GM13976 (cell line): ENCODE data around the gene C1orf198.

ENCODE experiments used
- DNase-seq: peaks from one replicate; pipeline ENCODE4 v3.0.0; 2012; ENCODE audit warnings: low spot score
- CTCF ChIP-seq: IDR thresholded peaks from 2 replicates; pipeline ENCODE4 v1.5.1; 2012; ENCODE audit warnings: borderline replicate concordance, mild to moderate bottlenecking; ENCODE audit not compliant: insufficient read depth; ENCODE audit errors: extremely low read depth, missing control alignments, control extremely low read depth
- in situ Hi-C: fragments of 300-500 bp; cut with MboI; formaldehyde crosslinking; loops from one replicate; pipeline ENCODE4 v1.12.0; 2022; ENCODE audit warnings: low sequenced_read_pairs, mixed read lengths, inconsistent platforms; ENCODE audit not compliant: unreplicated experiment

C1orf198 gene

DNA sequence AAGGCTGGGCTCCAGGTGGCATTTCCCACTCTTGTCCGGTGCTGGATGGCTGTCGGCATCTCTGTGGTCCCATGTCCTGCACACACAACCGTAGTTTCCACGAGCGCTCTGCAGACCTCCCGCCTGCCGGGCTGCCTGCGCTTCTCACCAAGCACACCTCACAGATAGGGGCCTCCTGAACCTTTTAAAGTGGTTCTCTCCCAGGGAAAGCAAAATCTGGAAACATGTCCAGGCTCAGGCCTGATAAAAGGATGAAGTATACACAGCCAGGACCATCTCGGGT, 74.9 kb downstream of the C1orf198 start:
- no peak for TF ChIP-seq CTCF
- in situ Hi-C loops: no loop called here
- DNase-seq: no peak

DNA sequence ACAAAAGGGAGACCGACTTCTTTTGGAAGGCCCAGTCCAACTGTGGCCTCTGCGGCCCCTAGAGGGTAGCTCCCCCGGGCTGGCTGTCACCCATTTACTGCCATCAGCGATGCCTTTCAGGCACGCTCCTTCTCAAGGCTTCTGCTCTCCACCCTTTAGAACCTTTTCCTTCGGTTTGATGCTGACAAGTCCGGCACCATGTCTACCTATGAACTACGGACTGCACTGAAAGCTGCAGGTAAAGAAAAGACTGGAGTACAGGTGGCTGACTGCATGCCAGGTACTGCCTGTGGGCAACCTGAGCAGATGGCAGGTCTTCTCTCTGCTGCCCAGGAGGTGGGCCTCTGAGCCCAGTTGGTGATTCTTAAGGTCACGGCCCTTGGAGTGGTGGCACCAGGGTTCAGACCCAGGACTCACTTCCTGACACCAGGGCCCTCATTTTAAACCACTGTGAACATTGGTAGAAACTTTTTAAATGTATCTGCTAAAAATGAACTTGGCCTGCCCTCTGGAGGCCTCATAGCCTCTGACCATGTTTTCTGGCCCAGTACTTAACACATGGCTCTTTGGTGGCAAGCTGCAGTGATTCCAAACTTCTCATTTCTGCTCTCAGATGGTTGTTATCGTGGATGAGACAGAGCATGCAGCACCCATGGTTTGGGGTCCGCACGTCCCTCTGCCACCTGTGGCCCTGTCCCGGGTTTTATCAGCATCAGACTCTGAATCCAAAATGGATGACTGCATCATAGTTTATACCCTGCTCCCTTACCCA, 75.4 kb downstream of the C1orf198 start:
- peak; percentile 20 for TF ChIP-seq CTCF
- in situ Hi-C loops: no loop called here
- no peak for DNase-seq

DNA sequence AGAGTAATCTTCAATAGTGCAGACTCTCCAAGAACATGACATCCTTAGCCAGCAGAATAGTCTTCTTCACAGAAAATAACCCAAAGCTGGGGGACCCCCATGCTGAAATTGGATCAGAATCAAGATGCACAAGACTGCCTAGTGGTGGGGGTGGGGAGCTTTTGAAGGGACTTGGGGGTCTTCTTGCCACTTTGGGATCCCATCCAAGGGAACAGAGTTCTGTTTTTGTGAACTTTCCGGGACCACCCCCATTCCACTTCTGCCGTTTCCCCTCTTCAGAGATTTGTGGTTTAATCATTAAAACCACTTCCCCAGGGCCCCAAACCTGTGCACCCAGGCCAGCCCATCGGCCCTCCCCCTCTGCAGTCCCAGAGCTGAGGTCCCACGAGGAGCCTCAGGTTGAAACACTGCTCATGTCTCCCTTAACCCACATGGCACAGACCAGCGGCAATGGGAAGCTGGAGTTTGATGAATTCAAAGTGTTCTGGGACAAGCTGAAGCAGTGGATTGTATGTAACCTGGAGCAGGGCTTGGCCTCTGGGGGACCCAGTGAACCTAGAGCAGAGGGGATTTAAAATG, 76.2 kb downstream of the C1orf198 start:
- DNase-seq: no peak
- in situ Hi-C loops: no loop called here
- TF ChIP-seq CTCF: no peak

- in situ Hi-C loops: no loop called here
- peak; percentile 2 for DNase-seq
- TF ChIP-seq CTCF: no peak
These were observed 78.3 kb downstream of the C1orf198 start for GRCh38 chr1:230790026-230790425.

- in situ Hi-C loops: no loop called here
- TF ChIP-seq CTCF: no peak
- peak; percentile 3 for DNase-seq
These were observed 79.6 kb downstream of the C1orf198 start for GRCh38 chr1:230788561-230789275.

DNA sequence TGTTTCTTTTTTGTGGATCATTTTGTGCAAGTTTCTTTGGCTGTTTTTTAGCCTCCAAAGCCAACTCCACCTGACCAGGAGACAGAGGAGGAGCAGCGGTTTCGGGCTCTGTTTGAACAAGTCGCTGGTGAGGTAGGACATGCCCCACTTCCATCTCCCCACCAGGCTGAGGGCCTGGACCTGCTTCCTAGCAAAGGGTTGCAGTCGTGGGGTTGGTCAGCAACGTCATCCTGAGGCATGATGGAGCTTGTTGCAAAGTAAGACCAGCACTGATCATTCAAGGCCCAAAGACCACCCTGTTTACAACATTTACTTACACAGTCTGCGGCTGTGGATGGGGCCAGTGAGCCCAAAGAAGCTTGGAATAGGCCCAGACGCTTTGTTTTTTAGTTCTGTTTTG, 80.8 kb downstream of the C1orf198 start:
- TF ChIP-seq CTCF: no peak
- in situ Hi-C loops: no loop called here
- DNase-seq: no peak
